NB4 (cell line): ENCODE measurements around the gene GORAB.
A peak's percentile ranks its signal among the peaks of the same experiment; 100 is the strongest.

Experiments used
- DNase-seq: peaks from one replicate; pipeline ENCODE4 v3.0.0; 2010; ENCODE audit warnings: low read depth
- H3K4me3 ChIP-seq: one replicate; pipeline ENCODE4 v1.5.1; 2011; ENCODE audit warnings: mild to moderate bottlenecking, low read depth, low read length, moderate library complexity
- CTCF ChIP-seq: IDR thresholded peaks from one replicate; pipeline ENCODE4 v1.5.1; 2012; ENCODE audit warnings: low read depth, low read length
- MAX ChIP-seq: IDR thresholded peaks from 2 replicates; pipeline ENCODE4 v1.6.1; 2011; ENCODE audit warnings: low read depth, low read length
- MYC ChIP-seq: IDR thresholded peaks from 2 replicates; pipeline ENCODE4 v1.6.1; 2011; ENCODE audit warnings: low read depth, low read length
- POLR2A ChIP-seq: IDR thresholded peaks from 2 replicates; pipeline ENCODE4 v1.6.1; 2011; ENCODE audit warnings: mild to moderate bottlenecking; ENCODE audit not compliant: insufficient read length; ENCODE audit errors: extremely low read depth

GORAB gene

GRCh38 chr1:170562646-170563338 is 30.8 kb downstream of the GORAB start:
- peak; percentile 68 for DNase-seq
- 0 out of 2 replicates have a peak, but pooled peaks have one; percentile 11 for TF ChIP-seq MYC
- TF ChIP-seq POLR2A = no peak

GRCh38 chr1:170567214-170567613 is 35.2 kb downstream of the GORAB start:
- TF ChIP-seq MYC = no peak
- no peak for TF ChIP-seq MAX
- TF ChIP-seq CTCF = no peak
- no peak overlapping the region for H3K4me3 ChIP-seq
- no peak for DNase-seq

More at GRCh38 chr1:170562646-170563338, 30.8 kb downstream of the GORAB start:
- no peak overlapping the region for H3K4me3 ChIP-seq

GRCh38 chr1:170568197-170568596 is 36.2 kb downstream of the GORAB start:
- no peak overlapping the region for H3K4me3 ChIP-seq
- TF ChIP-seq MYC = no peak
- no peak for TF ChIP-seq MAX
- no peak for TF ChIP-seq CTCF
- no peak for DNase-seq

GRCh38 chr1:170576980-170577379 is 45.0 kb downstream of the GORAB start:
- TF ChIP-seq MAX = no peak
- no peak for TF ChIP-seq MYC
- no peak for TF ChIP-seq POLR2A
- no peak for TF ChIP-seq CTCF
- DNase-seq = no peak
- H3K4me3 ChIP-seq = no peak overlapping the region

GRCh38 chr1:170578359-170578758 is 46.4 kb downstream of the GORAB start:
- TF ChIP-seq MYC = no peak
- no peak for TF ChIP-seq MAX
- no peak for TF ChIP-seq CTCF
- TF ChIP-seq POLR2A = no peak
- DNase-seq = no peak
- no peak overlapping the region for H3K4me3 ChIP-seq

GRCh38 chr1:170580636-170581440 is 48.9 kb downstream of the GORAB start:
- no peak for DNase-seq
- TF ChIP-seq POLR2A (no peak), MYC (no peak), CTCF (no peak), MAX (no peak)
- H3K4me3 ChIP-seq = no peak overlapping the region
